Measurements from ENCODE around the gene RPL41. TPM values are rescaled to one million over a fixed set of nuclear protein-coding genes. Genes with fewer than 3 reads are reported as not detected.
"Not testable (repeated sequence)": the region's sequence is repeated elsewhere in the genome, so short reads cannot be mapped to it uniquely, and the experiment has no call there.

Gene RPL41
- total and polyA plus RNA-seq, 10 of the 15 experiments (the other 5 are each of a cell fraction or from before 2014, with no cell fraction given) = 4,144 to 19,112 (median 8,004) TPM

DNA sequence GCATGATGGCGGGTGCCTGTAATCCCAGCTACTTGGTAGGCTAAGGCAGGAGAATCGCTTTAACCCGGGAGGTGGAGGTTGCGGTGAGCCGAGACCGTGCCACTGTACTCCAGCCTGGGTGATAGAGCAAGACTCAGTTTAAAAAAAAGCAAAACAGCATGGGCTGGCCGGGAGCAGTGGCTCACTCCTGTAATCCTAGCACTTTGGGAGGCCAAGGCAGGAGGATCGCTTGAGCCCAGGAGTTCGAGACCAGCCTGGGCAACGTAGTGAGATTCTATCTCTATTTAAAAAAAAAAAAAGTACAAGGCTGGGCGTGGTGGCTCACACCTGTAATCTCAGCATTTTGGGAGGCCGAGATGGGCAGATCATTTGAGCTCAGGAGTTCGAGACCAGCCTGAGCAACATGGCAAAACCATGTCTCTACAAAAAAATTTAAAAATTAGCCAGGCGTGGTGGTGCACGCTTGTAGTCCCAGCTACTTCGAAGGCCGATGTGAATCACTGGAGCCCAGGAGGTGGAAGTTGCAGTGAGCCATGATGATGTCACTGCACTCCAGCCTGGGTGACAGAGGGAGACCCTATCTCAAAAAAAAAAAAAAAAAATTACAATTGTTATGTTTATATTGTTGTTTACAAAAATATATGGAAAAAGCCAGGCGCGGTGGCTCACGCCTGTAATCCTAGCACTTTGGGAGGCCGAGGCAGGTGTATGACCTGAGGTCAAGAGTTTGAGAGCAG, 40.2 kb downstream of the RPL41 start:
- H3K9me3 ChIP-seq (replicated peaks; ENCODE audit: control insufficient read depth, insufficient read depth, low read length); H3K27me3 ChIP-seq (replicated peaks in 1 of 2; ENCODE audit: control insufficient read depth in 2 of 2, insufficient read depth in 2 of 2, low read length in 1 of 2); DNase-seq (ENCODE audit: low read depth, low spot score); BruUV-seq (replicated peaks); ATAC-seq; FAIRE-seq; in situ Hi-C loops (cut with MboI); H4K20me1 ChIP-seq (ENCODE audit: control insufficient read depth, insufficient read depth); H2AFZ ChIP-seq (ENCODE audit: control insufficient read depth, low read depth, low read length): not testable (repeated sequence)
- Histone ChIP-seq H3K36me3 (ENCODE audit: control insufficient read depth in 2 of 2, insufficient read depth in 2 of 2, low read length in 1 of 2) (peaks cover 14 to 18% of the 10 kb centered on the region in 2 experiments), H3K4me2 (ENCODE audit: control insufficient read depth, insufficient read depth) (peak overlapping the region; percentile 91), H3K4me3 (peak overlapping the region; percentile 87), H3K27ac (ENCODE audit: control insufficient read depth, insufficient read depth) (peak overlapping the region; percentile 85), H3K4me1 (ENCODE audit: control insufficient read depth, insufficient read depth, low read length) (peaks cover 27% of the 10 kb centered on the region), H3K79me2 (ENCODE audit: control insufficient read depth, insufficient read depth, low read length) (peaks cover 52% of the 10 kb centered on the region), H3K9ac (ENCODE audit: control insufficient read depth, insufficient read depth, low read length) (peak overlapping the region; percentile 81; the same call in 1 of the 2 replicates)
- ChIA-PET POLR2A (interaction anchor here (0.6 to 1.0 kb wide), 6 partner anchors 26 to 447 kb away, joined by 3 to 7 read pairs (median 4); partner anchors contain the start of gene RNF41), RAD21 (ENCODE audit: unreplicated experiment) (interaction anchor here (0.9 kb wide), 1 partner anchor 29 kb away, joined by 3 read pairs; the partner anchor contains the start of gene ESYT1), SMC1A (ENCODE audit: uncharacterized antibody, unreplicated experiment) (interaction anchor here (0.7 kb wide), 1 partner anchor 126 kb away, joined by 3 read pairs; no protein-coding TSS in a partner anchor), CTCF (interaction anchor here (0.7 to 3.6 kb wide), 6 partner anchors 28 to 112 kb away, joined by 3 to 11 read pairs (median 4); partner anchors contain the start of genes ESYT1, PA2G4, SMARCC2 and ZC3H10)
- 83% methylated on average over 21 of the region's 21 CpGs for WGBS (ENCODE audit: insufficient coverage, insufficient replicate concordance, low lambda C conversion rate, missing lambda C conversion rate)
- TF ChIP-seq ATF7 (IDR thresholded peaks at IDR 0.05; ENCODE audit: low read depth) (0 out of 2 replicates have a peak, but pooled peaks have one; percentile 14), NBN (IDR thresholded peaks at IDR 0.05) (0 out of 2 replicates have a peak, but pooled peaks have one; percentile 6)
- intact Hi-C loops (cut with micrococcal nuclease; ENCODE audit: unreplicated experiment) = loop anchor here (1.0 kb wide), 1 partner anchor 30 kb away; no protein-coding TSS in a partner anchor
